Stimulated activated naive B cell treated with anti-CD40 and anti-IgM and Interleukin-4, amounts not matched to agents 10 μg/mL and 1 μg/mL and 100 μg/mL, for 72 hours (primary cell): ENCODE results near the gene PMF1.
"Not testable (repeated sequence)": the region's sequence is repeated elsewhere in the genome, so short reads cannot be mapped to it uniquely, and the experiment has no call there.

Experiments used
- ATAC-seq, 2 donors: fragments of 150-1000 bp; cut with Tn5 transposase; replicated peaks; 2 replicates each; pipeline ENCODE4 v1.10.0; 2021; ENCODE audit warnings: moderate library complexity in 1 of 2
- DNase-seq: peaks from one replicate; pipeline ENCODE4 v3.0.0; 2021
- H3K27ac Mint-ChIP-seq: one replicate; pipeline ENCODE4 v1.8.0; 2022; ENCODE audit warnings: mild to moderate bottlenecking, mixed read lengths
- H3K27me3 Mint-ChIP-seq, 2 donors: one replicate each; pipeline ENCODE4 v1.8.0; 2022; ENCODE audit warnings: mixed read lengths in 2 of 2
- H3K36me3 Mint-ChIP-seq, 2 donors: one replicate each; pipeline ENCODE4 v1.8.0; 2022; ENCODE audit warnings: mixed read lengths in 2 of 2, mild to moderate bottlenecking in 1 of 2
- H3K4me1 Mint-ChIP-seq, 2 donors: one replicate each; pipeline ENCODE4 v1.8.0; 2022; ENCODE audit warnings: mixed read lengths in 2 of 2, mild to moderate bottlenecking in 1 of 2
- H3K4me3 Mint-ChIP-seq, 2 donors: one replicate each; pipeline ENCODE4 v1.8.0; 2022; ENCODE audit warnings: mild to moderate bottlenecking in 2 of 2, mixed read lengths in 2 of 2, moderate library complexity in 1 of 2
- H3K9me3 Mint-ChIP-seq, 2 donors: one replicate each; pipeline ENCODE4 v1.8.0; 2022; ENCODE audit warnings: mixed read lengths in 2 of 2, mild to moderate bottlenecking in 1 of 2

PMF1 gene, protein sequence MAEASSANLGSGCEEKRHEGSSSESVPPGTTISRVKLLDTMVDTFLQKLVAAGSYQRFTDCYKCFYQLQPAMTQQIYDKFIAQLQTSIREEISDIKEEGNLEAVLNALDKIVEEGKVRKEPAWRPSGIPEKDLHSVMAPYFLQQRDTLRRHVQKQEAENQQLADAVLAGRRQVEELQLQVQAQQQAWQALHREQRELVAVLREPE

GRCh38 chr1:156212833-156213643 lies at the start of gene PMF1:
PMF1 (plus strand) TSS chr1:156213007; CDS start chr1:156213016, 9 bp downstream.
- peak within 1 kb of the TSS; percentile 99 for H3K27ac Mint-ChIP-seq
- H3K4me3 Mint-ChIP-seq, result peak within 1 kb of the TSS; percentile 91 to 98
- ATAC-seq (peak; percentile 95 to 97), DNase-seq (peak; percentile 93)
- H3K4me1 Mint-ChIP-seq, result peaks cover 13 to 28% of the 10 kb centered on the region in 2 donors
- H3K36me3 Mint-ChIP-seq, result peaks cover 30 to 39% of the 10 kb centered on the region in 2 donors
- H3K9me3 Mint-ChIP-seq, result no peaks in the 10 kb centered on the region
- H3K27me3 Mint-ChIP-seq, result no peaks in the 10 kb centered on the region

- DNase-seq (no peak), ATAC-seq (no peak)
- H3K4me1 Mint-ChIP-seq, result peaks cover 36 to 41% of the 10 kb centered on the region in 2 donors
- H3K4me3 Mint-ChIP-seq, result no peak overlapping the region
- peaks cover 4 to 5% of the 10 kb centered on the region in 2 donors for H3K9me3 Mint-ChIP-seq
- no peak overlapping the region for H3K27ac Mint-ChIP-seq
- no peaks in the 10 kb centered on the region for H3K27me3 Mint-ChIP-seq
- H3K36me3 Mint-ChIP-seq, result peaks cover 62 to 75% of the 10 kb centered on the region in 2 donors
Observed at GRCh38 chr1:156163712-156164111, 49.1 kb upstream of the PMF1 start.

- H3K4me1 Mint-ChIP-seq, result peaks cover 31 to 35% of the 10 kb centered on the region in 2 donors
- no peak overlapping the region for H3K27ac Mint-ChIP-seq
- no peak for DNase-seq
Observed at GRCh38 chr1:156164125-156164831, 48.5 kb upstream of the PMF1 start.

GRCh38 chr1:156165083-156165482 lies 47.7 kb upstream of the PMF1 start:
- H3K9me3 Mint-ChIP-seq, result peaks cover 4 to 5% of the 10 kb centered on the region in 2 donors
- H3K4me1 Mint-ChIP-seq, result peaks cover 22 to 27% of the 10 kb centered on the region in 2 donors
- DNase-seq, result peak; percentile 40
- H3K4me3 Mint-ChIP-seq, result peak overlapping the region; percentile 4 to 44
- peak overlapping the region; percentile 85 for H3K27ac Mint-ChIP-seq
- H3K27me3 Mint-ChIP-seq, result no peaks in the 10 kb centered on the region
- peaks cover 56 to 66% of the 10 kb centered on the region in 2 donors for H3K36me3 Mint-ChIP-seq
- ATAC-seq, result peak; percentile 65 to 76

More at GRCh38 chr1:156164125-156164831, 48.5 kb upstream of the PMF1 start:
- Mint-ChIP-seq H3K27me3 (no peaks in the 10 kb centered on the region), H3K36me3 (peaks cover 60 to 74% of the 10 kb centered on the region in 2 donors), H3K9me3 (peaks cover 4 to 5% of the 10 kb centered on the region in 2 donors), H3K4me3 (no peak overlapping the region)
- no peak for ATAC-seq

GRCh38 chr1:156167536-156167935 lies 45.3 kb upstream of the PMF1 start:
- H3K27me3 Mint-ChIP-seq, result no peaks in the 10 kb centered on the region
- DNase-seq (no peak), ATAC-seq (no peak)
- peaks cover 12 to 13% of the 10 kb centered on the region in 2 donors for H3K4me1 Mint-ChIP-seq
- peaks cover 44 to 51% of the 10 kb centered on the region in 2 donors for H3K36me3 Mint-ChIP-seq
- H3K27ac Mint-ChIP-seq, result no peak overlapping the region
- no peak overlapping the region for H3K4me3 Mint-ChIP-seq
- H3K9me3 Mint-ChIP-seq, result peaks cover 4 to 5% of the 10 kb centered on the region in 2 donors

DNA sequence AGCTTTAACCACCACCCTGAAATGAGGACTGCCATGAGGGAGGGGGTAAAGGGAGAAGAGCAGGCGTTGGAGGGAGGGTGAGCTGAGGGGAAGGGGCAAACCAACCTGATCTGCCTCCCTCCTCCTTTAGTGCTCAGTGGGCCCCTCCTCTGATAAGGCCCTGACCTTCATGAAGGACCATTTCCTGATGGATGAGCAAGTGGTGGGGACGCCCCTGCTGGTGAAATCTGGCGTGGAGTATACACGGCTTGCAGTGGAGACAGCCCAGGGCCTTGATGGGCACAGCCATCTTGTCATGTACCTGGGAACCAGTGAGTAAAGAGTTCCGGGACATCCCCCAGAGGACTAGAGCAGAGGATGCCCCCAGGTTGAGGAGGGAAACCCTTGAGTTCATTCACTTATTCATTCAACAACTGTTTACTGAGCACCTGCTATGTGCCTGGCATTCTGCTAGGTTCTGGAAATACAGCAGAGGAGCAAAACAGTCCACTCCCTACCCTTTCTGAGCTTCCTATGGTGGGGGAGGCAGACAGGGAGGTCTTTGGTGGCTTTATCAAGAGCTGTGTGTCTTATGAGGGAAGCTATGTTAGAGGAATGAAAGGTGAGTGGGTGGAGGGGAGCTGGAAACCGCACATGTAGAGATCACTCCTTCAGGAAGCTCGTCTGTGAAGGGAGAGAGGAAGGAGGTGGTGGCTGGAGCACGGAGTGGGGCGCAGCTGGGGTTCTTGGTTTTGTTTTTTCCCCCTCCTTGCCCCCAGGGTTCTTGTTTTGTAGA lies 39.9 kb upstream of the PMF1 start:
- no peak overlapping the region for H3K27ac Mint-ChIP-seq
- H3K4me3 Mint-ChIP-seq, result no peak overlapping the region
- H3K36me3 Mint-ChIP-seq, result peaks cover 48 to 66% of the 10 kb centered on the region in 2 donors
- H3K9me3 Mint-ChIP-seq, result no peaks in the 10 kb centered on the region
- no peak for ATAC-seq
- no peak for DNase-seq
- H3K4me1 Mint-ChIP-seq, result peaks cover 11 to 22% of the 10 kb centered on the region in 2 donors
- no peaks in the 10 kb centered on the region for H3K27me3 Mint-ChIP-seq

DNA sequence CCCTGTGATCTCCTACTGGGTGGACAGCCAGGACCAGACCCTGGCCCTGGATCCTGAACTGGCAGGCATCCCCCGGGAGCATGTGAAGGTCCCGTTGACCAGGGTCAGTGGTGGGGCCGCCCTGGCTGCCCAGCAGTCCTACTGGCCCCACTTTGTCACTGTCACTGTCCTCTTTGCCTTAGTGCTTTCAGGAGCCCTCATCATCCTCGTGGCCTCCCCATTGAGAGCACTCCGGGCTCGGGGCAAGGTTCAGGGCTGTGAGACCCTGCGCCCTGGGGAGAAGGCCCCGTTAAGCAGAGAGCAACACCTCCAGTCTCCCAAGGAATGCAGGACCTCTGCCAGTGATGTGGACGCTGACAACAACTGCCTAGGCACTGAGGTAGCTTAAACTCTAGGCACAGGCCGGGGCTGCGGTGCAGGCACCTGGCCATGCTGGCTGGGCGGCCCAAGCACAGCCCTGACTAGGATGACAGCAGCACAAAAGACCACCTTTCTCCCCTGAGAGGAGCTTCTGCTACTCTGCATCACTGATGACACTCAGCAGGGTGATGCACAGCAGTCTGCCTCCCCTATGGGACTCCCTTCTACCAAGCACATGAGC lies 36.1 kb upstream of the PMF1 start:
- Mint-ChIP-seq H3K27me3 (no peaks in the 10 kb centered on the region), H3K4me3 (no peak overlapping the region), H3K36me3 (peaks cover 46 to 61% of the 10 kb centered on the region in 2 donors), H3K4me1 (peaks cover 19 to 30% of the 10 kb centered on the region in 2 donors), H3K9me3 (no peaks in the 10 kb centered on the region), H3K27ac (no peak overlapping the region)
- no peak for ATAC-seq
- no peak for DNase-seq

GRCh38 chr1:156177919-156178654 lies 34.7 kb upstream of the PMF1 start:
- H3K4me3 Mint-ChIP-seq, result no peak overlapping the region
- peaks cover 19 to 25% of the 10 kb centered on the region in 2 donors for H3K4me1 Mint-ChIP-seq
- no peaks in the 10 kb centered on the region for H3K9me3 Mint-ChIP-seq
- H3K27ac Mint-ChIP-seq, result peak overlapping the region; percentile 60
- peak; percentile 80 to 87 for ATAC-seq
- H3K27me3 Mint-ChIP-seq, result no peaks in the 10 kb centered on the region
- H3K36me3 Mint-ChIP-seq, result peaks cover 38 to 53% of the 10 kb centered on the region in 2 donors
- no peak for DNase-seq

- peaks cover 21 to 37% of the 10 kb centered on the region in 2 donors for H3K36me3 Mint-ChIP-seq
- no peaks in the 10 kb centered on the region for H3K9me3 Mint-ChIP-seq
- DNase-seq (no peak), ATAC-seq (no peak)
- H3K4me3 Mint-ChIP-seq, result no peak overlapping the region
- no peak overlapping the region for H3K27ac Mint-ChIP-seq
- H3K4me1 Mint-ChIP-seq, result peaks cover 15 to 17% of the 10 kb centered on the region in 2 donors
- H3K27me3 Mint-ChIP-seq, result no peaks in the 10 kb centered on the region
Observed at GRCh38 chr1:156180471-156180870, 32.3 kb upstream of the PMF1 start.

DNA sequence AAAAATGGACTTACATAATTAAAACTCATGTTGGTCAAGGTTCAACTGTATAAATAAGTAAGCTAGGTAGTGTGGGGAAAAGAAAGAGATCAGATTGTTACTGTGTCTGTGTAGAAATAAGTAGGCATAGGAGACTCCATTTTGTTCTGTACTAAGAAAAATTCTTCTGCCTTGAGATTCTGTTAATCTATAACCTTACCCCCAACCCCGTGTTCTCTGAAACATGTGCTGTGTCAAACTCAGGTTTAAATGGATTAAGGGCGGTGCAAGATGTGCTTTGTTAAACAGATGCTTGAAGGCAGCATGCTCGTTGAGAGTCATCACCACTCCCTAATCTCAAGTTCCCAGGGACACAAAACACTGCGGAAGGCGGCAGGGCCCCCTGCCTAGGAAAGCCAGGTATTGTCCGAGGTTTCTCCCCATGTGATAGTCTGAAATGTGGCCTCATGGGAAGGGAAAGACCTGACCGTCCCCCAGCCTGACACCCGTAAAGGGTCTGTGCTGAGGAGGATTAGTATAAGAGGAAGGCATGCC lies 31.3 kb upstream of the PMF1 start:
- not testable (repeated sequence) for ATAC-seq, H3K4me3 Mint-ChIP-seq, H3K27me3 Mint-ChIP-seq, H3K9me3 Mint-ChIP-seq, DNase-seq
- H3K27ac Mint-ChIP-seq, result peak overlapping the region; percentile 51
- H3K4me1 Mint-ChIP-seq, result peaks cover 10 to 13% of the 10 kb centered on the region in 2 donors
- H3K36me3 Mint-ChIP-seq, result peaks cover 14 to 28% of the 10 kb centered on the region in 2 donors

- H3K4me3 Mint-ChIP-seq, DNase-seq, ATAC-seq, H3K9me3 Mint-ChIP-seq, H3K27me3 Mint-ChIP-seq, H3K27ac Mint-ChIP-seq: not testable (repeated sequence)
- peaks cover 11 to 21% of the 10 kb centered on the region in 2 donors for H3K36me3 Mint-ChIP-seq
- peaks cover 10 to 11% of the 10 kb centered on the region in 2 donors for H3K4me1 Mint-ChIP-seq
Observed at GRCh38 chr1:156182010-156182779, 30.6 kb upstream of the PMF1 start.
